Heart left ventricle (tissue), 16 donors: ENCODE results near the gene RAPGEF3. TPM values are rescaled to one million over a fixed set of nuclear protein-coding genes. Genes with fewer than 3 reads are reported as not detected.

Experiments used
- ATAC-seq, 4 donors: fragments of 200-7000 bp; cut with Tn5 transposase; one replicate each; pipeline ENCODE4 v1.9.1; 2020 to 2022; ENCODE audit warnings: moderate library complexity in 4 of 4, mild to moderate bottlenecking in 3 of 4, moderate number of reproducible peaks in 1 of 4
- DNase-seq, 5 donors: peaks; one replicate each; pipeline ENCODE4 v3.0.0-alpha.2; 2020
- H3K27ac ChIP-seq, 12 donors: fragments of 200-600 bp; sonication (generic) in 4 of 12; one replicate each; pipeline versions ENCODE4 v1.5.0 to v1.8.0; 2016 to 2022; ENCODE audit warnings: mild to moderate bottlenecking in 2 of 12
- H3K27me3 ChIP-seq, 9 donors: fragments of 200-600 bp; sonication (generic) in 2 of 9; one replicate each; pipeline versions ENCODE4 v1.5.1 to v1.8.0; 2016 to 2022; ENCODE audit warnings: mild to moderate bottlenecking in 3 of 9
- H3K36me3 ChIP-seq, 9 donors: fragments of 200-600 bp; sonication (generic) in 2 of 9; one replicate each; pipeline versions ENCODE4 v1.5.0 to v1.8.0; 2018 to 2022; ENCODE audit warnings: mild to moderate bottlenecking in 2 of 9
- H3K4me1 ChIP-seq, 12 donors: fragments of 200-600 bp; sonication (generic) in 4 of 12; one replicate each; pipeline versions ENCODE4 v1.5.0 to v1.8.0; 2016 to 2022; ENCODE audit warnings: mild to moderate bottlenecking in 3 of 12
- H3K4me3 ChIP-seq, 12 donors: fragments of 200-600 bp; sonication (generic) in 4 of 12; one replicate each; pipeline versions ENCODE4 v1.5.0 to v1.8.0; 2017 to 2022; ENCODE audit warnings: mild to moderate bottlenecking in 9 of 12, moderate library complexity in 4 of 12
- H3K9me3 ChIP-seq, 12 donors: fragments of 200-600 bp; sonication (generic) in 4 of 12; one replicate each; pipeline versions ENCODE4 v1.5.0 to v1.8.0; 2016 to 2022; ENCODE audit warnings: mild to moderate bottlenecking in 1 of 12
- POLR2A ChIP-seq, 2 donors: fragments of 450-650 bp; IDR thresholded peaks; one replicate each; pipeline ENCODE4 v1.6.1; 2017; ENCODE audit warnings: antibody characterized with exemption in 2 of 2, mild to moderate bottlenecking in 2 of 2, moderate library complexity in 2 of 2
- WGBS, 4 donors: extraction: QIAGEN DNeasy Blood & Tissue Kit in 2 of 4; methylation state at CpG; one replicate each; pipeline versions ENCODE4 v1.1.5 to v1.1.7; 2013 to 2018; 5-methylcytosine and 5-hydroxymethylcytosine counted together
- intact Hi-C, 10 donors: fragments of 100-400 bp; cut with DNase I; formaldehyde crosslinking; loops; one replicate each; pipeline versions ENCODE4 v1.11.1 to v1.14.2; 2022
- polyA plus RNA-seq, 2 donors: library from polyadenylated mRNA; stranded (reverse); fragments of 200-250 nt; gene quantifications; one replicate each; pipeline ENCODE4 v1.2.3, GENCODE V29; 2013
- total RNA-seq, 9 donors: library from RNA; depleted of rRNA in 2 of 9; stranded (reverse); fragments of >200 nt in 2 of 9; fragmentation: NEBNext Ultra II Directional in 3 of 9; extraction: Animal tissue kit (Norgen Biotek cat#: 25700) in 3 of 9; gene quantifications; one replicate each; pipeline versions ENCODE4 v1.1.0 to v1.2.4, GENCODE V29; 2016 to 2023
- TF ChIP-seq, protein P1 (sequence below), 12 donors: fragments of 200-600 bp; sonication (generic) in 4 of 12; IDR thresholded peaks; one replicate each; pipeline versions ENCODE4 v1.5.0 to v1.8.0; 2018 to 2022; ENCODE audit warnings: antibody characterized with exemption in 12 of 12, mild to moderate bottlenecking in 5 of 12
- donor health status: ischemic (EF 13 %, LVEDD 7.1; RV severe dilation, severe dysfunction).
- donor health status: healthy with polysubstance abuse.
- donor health status: DM: no; HTN: yes; CAD: no.
- donor health status: DM: no; HTN: no; CAD: no.
- donor health status: ischemic (EF 25% LVEDD 6.9; RV normal size, moderate dysfunction).
- donor health status: ischemic (EF 25% LVEDD 5.7; RV mildly dilated, moderate dysfunction).
- donor health status: healthy.
- donor health status: DM: yes; HTN: yes; CAD: no.
- donor health status: ischemic (EF 35%, LVEDD 5.7; RV mildly dilated, moderate dysfunction).
- donor health status: nonischemic (EF 11% LVEDD 7.7; RV severe dilation, severe dysfunction).
- donor health status: DM: yes; HTN: yes; CAD: no.
- donor health status: PGD.
- donor health status: ischemic (EF 29% LVEDD 5.4; RV normal size, mild dysfunction).
- donor health status: nonischemic (EF 23%, LVEDD 6.1; RV moderate dilation, normal function).

RAPGEF3 gene
- total and polyA plus RNA-seq, 11 donors: 14.5 to 62.1 (median 23.9) TPM

DNA sequence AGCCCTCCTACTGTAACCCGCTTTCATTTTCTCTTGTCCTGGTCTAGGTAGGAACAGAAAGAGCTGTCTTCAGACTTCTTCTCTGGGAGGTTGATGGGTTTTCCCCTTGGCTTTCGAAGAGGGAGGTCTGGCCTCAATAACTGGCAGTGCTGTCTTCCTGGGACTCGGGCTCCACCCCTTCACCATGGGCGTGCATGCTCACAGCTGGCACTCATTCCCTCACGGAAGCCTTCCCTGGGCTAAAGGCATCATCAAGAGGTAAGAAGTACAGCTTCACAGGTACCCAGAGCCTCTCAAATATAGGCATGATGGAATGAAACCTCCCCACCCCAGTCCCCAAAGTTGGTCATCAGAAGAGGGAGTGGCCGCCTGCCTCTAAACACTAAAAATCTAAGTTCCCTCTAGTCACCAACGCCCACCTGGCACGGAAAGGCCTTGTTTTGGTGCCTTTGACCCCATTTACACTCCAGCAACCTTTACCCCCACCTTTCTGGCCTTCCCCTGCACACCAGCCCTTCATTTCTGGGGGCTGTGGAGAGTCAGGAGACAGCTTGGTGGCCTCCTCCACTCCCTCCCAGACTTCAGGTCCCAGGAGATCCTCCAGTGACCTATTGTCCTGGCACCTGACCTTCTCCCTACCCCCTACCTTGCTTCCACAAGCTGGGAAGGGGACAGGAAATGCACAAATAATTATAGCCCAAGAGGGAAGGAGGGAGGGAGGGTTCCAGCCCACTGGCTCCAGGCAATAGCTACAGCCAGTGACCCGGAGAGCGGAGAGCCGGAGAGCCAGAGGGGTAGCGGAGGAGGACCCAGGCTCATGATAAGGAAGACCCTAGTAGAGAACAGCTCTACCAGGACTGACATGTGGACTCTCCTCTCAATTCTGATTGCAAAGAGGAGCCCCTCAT lies 2.8 kb downstream of the RAPGEF3 start:
- no peak for ATAC-seq
- peaks cover 0 to 9% (median 0%) of the 10 kb centered on the region in 9 donors for H3K36me3 ChIP-seq
- H3K27ac ChIP-seq: peak overlapping the region; percentile 64 to 90 (median 82)
- H3K27me3 ChIP-seq: no peaks in the 10 kb centered on the region
- no peaks in the 10 kb centered on the region for H3K9me3 ChIP-seq
- peak overlapping the region; percentile 8 to 76 (median 64) for H3K4me3 ChIP-seq
- intact Hi-C loops: loop anchor here in 1 of 10 donors (5.0 kb wide), 1 partner anchor 39 kb away; no protein-coding TSS in a partner anchor
- H3K4me1 ChIP-seq: peaks cover 18 to 81% (median 65%) of the 10 kb centered on the region in 12 donors
- peak in 1 of 5 donors; percentile 57 for DNase-seq
- 54 to 64% (median 58%) methylated on average over 12 of the region's 12 CpGs for WGBS, 4 donors
- TF ChIP-seq POLR2A (IDR thresholded peaks at IDR 0.05): no peak
- TF ChIP-seq, protein P1, sequence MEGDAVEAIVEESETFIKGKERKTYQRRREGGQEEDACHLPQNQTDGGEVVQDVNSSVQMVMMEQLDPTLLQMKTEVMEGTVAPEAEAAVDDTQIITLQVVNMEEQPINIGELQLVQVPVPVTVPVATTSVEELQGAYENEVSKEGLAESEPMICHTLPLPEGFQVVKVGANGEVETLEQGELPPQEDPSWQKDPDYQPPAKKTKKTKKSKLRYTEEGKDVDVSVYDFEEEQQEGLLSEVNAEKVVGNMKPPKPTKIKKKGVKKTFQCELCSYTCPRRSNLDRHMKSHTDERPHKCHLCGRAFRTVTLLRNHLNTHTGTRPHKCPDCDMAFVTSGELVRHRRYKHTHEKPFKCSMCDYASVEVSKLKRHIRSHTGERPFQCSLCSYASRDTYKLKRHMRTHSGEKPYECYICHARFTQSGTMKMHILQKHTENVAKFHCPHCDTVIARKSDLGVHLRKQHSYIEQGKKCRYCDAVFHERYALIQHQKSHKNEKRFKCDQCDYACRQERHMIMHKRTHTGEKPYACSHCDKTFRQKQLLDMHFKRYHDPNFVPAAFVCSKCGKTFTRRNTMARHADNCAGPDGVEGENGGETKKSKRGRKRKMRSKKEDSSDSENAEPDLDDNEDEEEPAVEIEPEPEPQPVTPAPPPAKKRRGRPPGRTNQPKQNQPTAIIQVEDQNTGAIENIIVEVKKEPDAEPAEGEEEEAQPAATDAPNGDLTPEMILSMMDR (IDR thresholded peaks at IDR 0.05): no peak

DNA sequence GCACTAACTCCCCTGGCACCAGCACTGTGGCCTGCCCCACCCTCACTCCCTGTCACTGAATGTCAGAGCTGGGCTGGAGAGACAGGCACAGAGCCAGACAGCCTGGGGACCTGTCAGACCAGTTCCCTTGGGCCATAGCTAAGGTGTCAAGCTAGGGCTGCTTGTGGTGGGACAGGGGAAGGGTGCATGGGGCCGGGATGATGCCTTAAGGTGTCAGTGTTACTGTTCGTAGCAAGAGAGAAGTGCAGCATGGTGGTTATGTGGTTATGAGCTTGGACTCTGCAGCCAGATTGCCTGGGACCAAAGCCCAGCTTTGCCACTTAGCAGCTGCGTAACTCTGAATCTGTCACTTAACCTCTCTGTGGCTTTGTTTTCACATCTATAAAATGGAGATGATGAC lies 3.8 kb downstream of the RAPGEF3 start:
- 51 to 60% (median 55%) methylated on average over 3 of the region's 3 CpGs for WGBS, 4 donors
- H3K4me1 ChIP-seq: peaks cover 18 to 81% (median 64%) of the 10 kb centered on the region in 12 donors
- H3K4me3 ChIP-seq: peak overlapping the region in 5 of 12 donors; percentile 55 to 68 (median 65)
- TF ChIP-seq, protein P1 (IDR thresholded peaks at IDR 0.05): no peak
- no peak for TF ChIP-seq POLR2A (IDR thresholded peaks at IDR 0.05)
- H3K27ac ChIP-seq: peak overlapping the region; percentile 64 to 90 (median 82)
- DNase-seq (peak in 4 of 5 donors; percentile 51 to 79 (median 67)), ATAC-seq (peak in 2 of 4 donors; percentile 33 to 35)
- intact Hi-C loops: loop anchor here in 1 of 10 donors (5.0 kb wide), 1 partner anchor 38 kb away; no protein-coding TSS in a partner anchor
- peaks cover 0 to 19% (median 4%) of the 10 kb centered on the region in 9 donors for H3K36me3 ChIP-seq
- no peaks in the 10 kb centered on the region for H3K27me3 ChIP-seq
- H3K9me3 ChIP-seq: no peaks in the 10 kb centered on the region

DNA sequence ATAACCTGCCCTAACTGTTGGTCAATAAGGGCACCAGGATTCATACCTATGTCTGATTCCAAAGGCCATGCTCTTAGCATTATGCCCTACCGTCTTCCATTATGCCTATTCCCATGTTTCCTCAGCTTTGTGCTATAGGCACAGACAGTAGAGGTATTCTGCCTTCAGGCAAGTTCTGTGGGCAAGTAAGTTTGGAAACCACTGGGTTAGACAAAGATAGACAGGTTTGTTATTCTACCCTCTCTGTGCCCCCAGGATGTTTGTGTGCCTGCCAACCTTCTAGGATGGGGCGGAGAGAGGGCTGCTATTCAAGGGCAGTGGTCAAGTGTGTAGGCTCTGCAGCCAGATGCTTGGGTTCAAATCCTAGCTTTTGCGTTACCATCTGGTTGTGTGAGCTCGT lies 4.6 kb downstream of the RAPGEF3 start:
- intact Hi-C loops: no loop called here
- ATAC-seq (no peak), DNase-seq (peak in 1 of 5 donors; percentile 10)
- whole genome bisulfite sequencing, 4 donors: 74 to 81% (median 78%) methylated on average over 4 of the region's 4 CpGs
- peaks cover 0 to 26% (median 9%) of the 10 kb centered on the region in 9 donors for H3K36me3 ChIP-seq
- peak overlapping the region in 8 of 12 donors; percentile 0 to 67 (median 24) for H3K4me3 ChIP-seq
- no peaks in the 10 kb centered on the region for H3K27me3 ChIP-seq
- TF ChIP-seq POLR2A (IDR thresholded peaks at IDR 0.05): no peak
- TF ChIP-seq, protein P1 (IDR thresholded peaks at IDR 0.05): no peak
- peak overlapping the region; percentile 64 to 90 (median 82) for H3K27ac ChIP-seq
- no peaks in the 10 kb centered on the region for H3K9me3 ChIP-seq
- H3K4me1 ChIP-seq: peaks cover 18 to 74% (median 60%) of the 10 kb centered on the region in 12 donors
